ENCODE measurements around the gene SCAI.

SCAI gene

DNA sequence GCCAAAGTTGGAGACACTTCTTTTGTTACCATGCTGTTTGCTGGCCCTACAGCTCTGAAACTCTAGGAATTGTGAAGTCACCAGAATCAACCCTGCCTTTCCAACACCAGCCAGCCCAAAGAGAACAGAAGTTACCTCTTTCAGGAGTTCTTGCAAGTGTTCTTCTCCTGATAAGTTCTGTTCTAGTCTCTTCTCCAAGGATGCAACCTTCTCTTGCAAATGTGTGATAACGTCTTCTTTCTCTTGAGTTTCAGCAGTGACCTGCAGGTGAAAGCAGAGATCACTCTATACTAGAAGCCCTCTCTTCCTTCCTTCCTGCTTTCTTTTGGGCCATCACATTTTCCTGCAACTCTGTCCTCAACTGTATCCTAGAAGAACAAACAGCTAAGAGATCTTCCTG is 231.6 kb downstream of the SCAI start:
- Histone ChIP-seq H3K27me3 (ENCODE audit: control insufficient read depth, low read length) (no peaks in the 10 kb centered on the region), H3K9me3 (ENCODE audit: control insufficient read depth, insufficient read depth, low read length) (no peaks in the 10 kb centered on the region), H3K36me3 (ENCODE audit: control insufficient read depth, low read length) (peaks cover 30% of the 10 kb centered on the region), H3K4me3 (ENCODE audit: low read length) (no peak overlapping the region), H3K9me2 (replicated peaks; ENCODE audit: control insufficient read depth, low read length) (no peaks in the 10 kb centered on the region), H3K79me2 (ENCODE audit: control insufficient read depth, low read length) (no peaks in the 10 kb centered on the region), H3K4me1 (ENCODE audit: control insufficient read depth, low read length) (no peaks in the 10 kb centered on the region), H3K27ac (ENCODE audit: low read depth, low read length) (no peak overlapping the region), H3K4me2 (ENCODE audit: low read length) (no peak overlapping the region), H4K20me1 (ENCODE audit: control insufficient read depth, insufficient read depth, low read depth, low read length) (no peaks in the 10 kb centered on the region), H3F3A (ENCODE audit: control insufficient read depth, insufficient read depth) (no peaks in the 10 kb centered on the region)
- TF ChIP-seq, protein P1, sequence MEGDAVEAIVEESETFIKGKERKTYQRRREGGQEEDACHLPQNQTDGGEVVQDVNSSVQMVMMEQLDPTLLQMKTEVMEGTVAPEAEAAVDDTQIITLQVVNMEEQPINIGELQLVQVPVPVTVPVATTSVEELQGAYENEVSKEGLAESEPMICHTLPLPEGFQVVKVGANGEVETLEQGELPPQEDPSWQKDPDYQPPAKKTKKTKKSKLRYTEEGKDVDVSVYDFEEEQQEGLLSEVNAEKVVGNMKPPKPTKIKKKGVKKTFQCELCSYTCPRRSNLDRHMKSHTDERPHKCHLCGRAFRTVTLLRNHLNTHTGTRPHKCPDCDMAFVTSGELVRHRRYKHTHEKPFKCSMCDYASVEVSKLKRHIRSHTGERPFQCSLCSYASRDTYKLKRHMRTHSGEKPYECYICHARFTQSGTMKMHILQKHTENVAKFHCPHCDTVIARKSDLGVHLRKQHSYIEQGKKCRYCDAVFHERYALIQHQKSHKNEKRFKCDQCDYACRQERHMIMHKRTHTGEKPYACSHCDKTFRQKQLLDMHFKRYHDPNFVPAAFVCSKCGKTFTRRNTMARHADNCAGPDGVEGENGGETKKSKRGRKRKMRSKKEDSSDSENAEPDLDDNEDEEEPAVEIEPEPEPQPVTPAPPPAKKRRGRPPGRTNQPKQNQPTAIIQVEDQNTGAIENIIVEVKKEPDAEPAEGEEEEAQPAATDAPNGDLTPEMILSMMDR (IDR thresholded peaks at IDR 0.05; ENCODE audit: low read depth, low read length, poor library complexity, severe bottlenecking) = no peak
- TF ChIP-seq EZH2phosphoT487 (IDR thresholded peaks at IDR 0.05; ENCODE audit: borderline replicate concordance, low read length) = no peak

DNA sequence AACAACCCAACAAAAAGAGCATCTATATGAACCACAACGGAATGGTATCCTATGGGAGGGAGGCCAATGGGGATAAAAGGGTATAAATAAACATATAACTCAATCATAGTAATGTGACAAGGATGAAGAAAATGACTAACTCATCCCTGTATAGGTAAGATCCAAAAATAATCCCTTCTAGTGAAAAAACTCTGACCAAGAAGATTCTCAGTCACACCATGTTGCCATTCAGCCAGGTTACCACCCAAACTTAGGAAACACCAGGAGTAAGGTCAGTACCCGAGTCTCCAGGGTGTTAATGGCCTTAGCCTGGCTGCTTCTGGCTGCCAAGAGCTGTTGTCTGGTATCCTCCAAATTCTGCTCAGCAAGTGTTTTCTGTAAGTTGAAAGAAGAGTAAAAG is 235.2 kb downstream of the SCAI start:
- Histone ChIP-seq H3F3A (ENCODE audit: control insufficient read depth, insufficient read depth) (no peaks in the 10 kb centered on the region), H3K27ac (ENCODE audit: low read depth, low read length) (no peak overlapping the region), H3K36me3 (ENCODE audit: control insufficient read depth, low read length) (peaks cover 26% of the 10 kb centered on the region), H3K9me2 (replicated peaks; ENCODE audit: control insufficient read depth, low read length) (no peaks in the 10 kb centered on the region), H3K4me2 (ENCODE audit: low read length) (no peak overlapping the region), H3K79me2 (ENCODE audit: control insufficient read depth, low read length) (no peaks in the 10 kb centered on the region), H3K9me3 (ENCODE audit: control insufficient read depth, insufficient read depth, low read length) (no peaks in the 10 kb centered on the region), H4K20me1 (ENCODE audit: control insufficient read depth, insufficient read depth, low read depth, low read length) (no peaks in the 10 kb centered on the region), H3K4me1 (ENCODE audit: control insufficient read depth, low read length) (no peaks in the 10 kb centered on the region), H3K4me3 (ENCODE audit: low read length) (no peak overlapping the region), H3K27me3 (ENCODE audit: control insufficient read depth, low read length) (no peaks in the 10 kb centered on the region)
- TF ChIP-seq EZH2phosphoT487 (IDR thresholded peaks at IDR 0.05; ENCODE audit: borderline replicate concordance, low read length) = no peak
- TF ChIP-seq, protein P1 (IDR thresholded peaks at IDR 0.05; ENCODE audit: low read depth, low read length, poor library complexity, severe bottlenecking) = no peak

- peaks cover 23% of the 10 kb centered on the region for H3K36me3 ChIP-seq (ENCODE audit: control insufficient read depth, low read length)
Measured at GRCh38 chr9:124906966-124907365, 236.4 kb downstream of the SCAI start.

More at GRCh38 chr9:124906966-124907365, 236.4 kb downstream of the SCAI start:
- no peaks in the 10 kb centered on the region for H3K79me2 ChIP-seq (ENCODE audit: control insufficient read depth, low read length)
- no peaks in the 10 kb centered on the region for H4K20me1 ChIP-seq (ENCODE audit: control insufficient read depth, insufficient read depth, low read depth, low read length)
- H3K27ac ChIP-seq (ENCODE audit: low read depth, low read length) = no peak overlapping the region
- no peaks in the 10 kb centered on the region for H3K4me1 ChIP-seq (ENCODE audit: control insufficient read depth, low read length)
- no peaks in the 10 kb centered on the region for H3K9me2 ChIP-seq (replicated peaks; ENCODE audit: control insufficient read depth, low read length)
- no peaks in the 10 kb centered on the region for H3F3A ChIP-seq (ENCODE audit: control insufficient read depth, insufficient read depth)
- no peaks in the 10 kb centered on the region for H3K9me3 ChIP-seq (ENCODE audit: control insufficient read depth, insufficient read depth, low read length)
- H3K4me3 ChIP-seq (ENCODE audit: low read length) = no peak overlapping the region
- no peak for TF ChIP-seq EZH2phosphoT487 (IDR thresholded peaks at IDR 0.05; ENCODE audit: borderline replicate concordance, low read length)
- TF ChIP-seq, protein P1 (IDR thresholded peaks at IDR 0.05; ENCODE audit: low read depth, low read length, poor library complexity, severe bottlenecking) = no peak
- no peaks in the 10 kb centered on the region for H3K27me3 ChIP-seq (ENCODE audit: control insufficient read depth, low read length)
- H3K4me2 ChIP-seq (ENCODE audit: low read length) = no peak overlapping the region
